HAP-1 (cell line): Measurements from ENCODE around the gene CTSC.

Experiments
- DNase-seq, 2 experiments: peaks; one replicate each; pipeline ENCODE4 v3.0.0-alpha.2; 2016 to 2020; ENCODE audit warnings: low spot score in 2 of 2
- H3K27me3 ChIP-seq: fragments of 250-450 bp; sonication (Bioruptor Pico); 2 replicates; pipeline ENCODE4 v1.5.1; 2020; ENCODE audit warnings: low read depth, mild to moderate bottlenecking, moderate library complexity
- H3K36me3 ChIP-seq: fragments of 250-450 bp; sonication (Bioruptor Pico); replicated peaks from 2 replicates; pipeline ENCODE4 v1.5.1; 2020; ENCODE audit warnings: mild to moderate bottlenecking
- H3K4me1 ChIP-seq: fragments of 250-450 bp; sonication (Bioruptor Pico); 2 replicates; pipeline ENCODE4 v1.5.1; 2020; ENCODE audit warnings: mild to moderate bottlenecking
- H3K4me3 ChIP-seq: fragments of 250-450 bp; sonication (Bioruptor Pico); 2 replicates; pipeline ENCODE4 v1.5.1; 2020; ENCODE audit warnings: mild to moderate bottlenecking, moderate library complexity
- H3K9me3 ChIP-seq: fragments of 250-450 bp; sonication (Bioruptor Pico); 2 replicates; pipeline ENCODE4 v1.5.1; 2020; ENCODE audit warnings: mild to moderate bottlenecking, moderate library complexity
- in situ Hi-C: fragments of 300-500 bp; cut with MboI; formaldehyde crosslinking; loops from 3 replicates; pipeline ENCODE4 v1.14.3; 2020; ENCODE audit warnings: low sequenced_read_pairs, inconsistent platforms, mixed read lengths

CTSC gene

DNA sequence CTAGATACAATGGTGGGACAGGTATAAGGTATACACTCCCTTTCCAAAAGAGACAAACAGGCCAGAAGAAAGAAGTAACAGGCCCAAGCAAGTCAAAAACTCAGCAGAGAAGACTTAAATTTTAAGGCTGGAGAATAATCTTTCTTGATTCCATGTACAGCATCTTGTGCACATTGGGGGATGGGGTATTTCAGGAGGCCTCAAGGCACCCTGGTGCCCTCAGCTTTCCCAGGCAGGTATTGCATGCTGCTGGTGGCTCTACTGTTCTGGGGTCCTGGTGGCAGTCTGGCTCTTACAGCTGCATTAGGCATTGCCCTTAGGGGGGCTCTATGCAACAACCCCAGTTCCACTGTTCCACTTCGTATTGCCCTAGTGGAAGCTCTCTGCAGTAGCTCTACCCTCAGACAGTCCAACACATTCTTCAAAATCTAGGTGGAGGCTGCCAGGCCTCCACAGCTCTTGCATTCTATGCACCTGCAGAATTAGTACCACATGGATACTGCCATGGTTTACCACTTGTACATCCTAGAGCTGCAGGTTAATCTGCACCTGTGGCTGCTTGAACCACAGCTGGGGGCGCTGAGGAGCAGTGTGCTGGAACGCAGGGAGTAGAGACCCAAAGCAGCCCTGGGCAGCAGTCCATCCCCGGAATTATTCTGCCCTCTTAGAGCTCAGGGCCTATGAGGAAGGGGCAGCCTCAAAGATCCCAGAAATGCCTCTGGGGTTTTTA lies 4.2 kb upstream of the CTSC start:
- Histone ChIP-seq H3K4me1 (peaks cover 4% of the 10 kb centered on the region), H3K36me3 (no peaks in the 10 kb centered on the region), H3K4me3 (no peak overlapping the region), H3K27me3 (no peaks in the 10 kb centered on the region), H3K9me3 (no peaks in the 10 kb centered on the region)
- DNase-seq = no peak
- in situ Hi-C loops = no loop called here

DNA sequence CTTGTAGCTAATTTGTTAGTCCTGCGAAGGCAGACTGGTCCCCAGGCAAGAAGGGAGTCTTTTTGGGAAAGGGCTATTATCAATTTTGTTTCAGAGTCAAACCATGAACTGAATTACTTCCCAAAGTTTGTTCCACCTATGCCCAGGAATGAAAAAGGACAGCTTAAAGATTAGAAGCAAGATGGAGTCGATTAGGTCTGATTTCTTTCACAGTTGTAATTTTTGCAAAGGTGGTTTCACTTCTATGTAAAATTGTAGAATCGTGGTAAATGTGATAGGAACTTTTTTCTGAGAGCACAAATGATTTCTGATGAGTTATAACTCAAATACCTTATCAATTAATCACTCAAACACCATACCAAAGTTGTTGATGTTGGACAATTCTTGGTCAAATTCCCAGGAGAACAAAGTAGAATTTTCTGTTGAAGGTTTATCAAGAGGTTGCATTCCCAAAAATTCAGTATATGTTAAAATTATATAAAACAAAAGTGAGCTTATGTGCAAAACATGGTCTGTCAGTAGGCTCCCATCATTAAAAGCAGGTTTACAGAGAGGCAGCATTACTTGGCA lies 2.9 kb upstream of the CTSC start:
- no peaks in the 10 kb centered on the region for H3K36me3 ChIP-seq
- in situ Hi-C loops = no loop called here
- H3K4me1 ChIP-seq = peaks cover 6% of the 10 kb centered on the region

DNA sequence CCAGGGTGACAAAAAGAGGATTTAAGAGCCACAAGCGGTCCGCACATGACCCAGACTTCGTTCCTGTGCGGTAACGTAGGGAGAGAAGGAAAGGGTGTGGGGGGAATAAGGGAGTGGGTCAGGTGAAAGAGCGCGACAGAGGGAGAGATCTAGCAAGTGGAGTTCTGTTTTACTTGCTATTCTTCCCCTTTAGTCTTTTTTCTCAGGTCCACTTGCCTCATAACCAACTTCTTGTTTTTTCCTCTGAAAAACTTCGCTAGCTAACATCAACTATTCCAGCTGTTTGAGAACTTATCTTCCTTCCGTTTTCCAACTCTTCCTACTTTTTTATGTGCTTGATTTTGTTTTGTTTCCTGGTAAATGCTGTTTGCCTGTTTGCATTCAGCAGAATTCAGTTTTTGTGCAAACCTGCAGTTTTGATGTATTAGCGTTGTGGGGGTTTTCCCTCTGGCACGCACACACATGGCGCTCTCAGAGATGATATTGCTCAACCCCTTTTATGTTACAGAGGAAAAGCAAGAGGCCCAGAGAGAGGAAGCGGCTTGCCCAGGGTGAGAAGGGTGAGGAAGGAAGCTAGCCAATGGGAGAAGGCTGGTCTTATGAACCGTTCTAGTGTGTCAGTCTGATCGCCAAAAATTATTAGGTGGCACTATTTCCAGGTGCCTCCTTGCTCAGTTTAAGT lies 592 bp upstream of the CTSC start:
- no peaks in the 10 kb centered on the region for H3K9me3 ChIP-seq
- DNase-seq = peak; percentile 28 to 39
- 0 out of 2 replicates have a peak, but pooled peaks cover 3% of the 10 kb centered on the region for H3K27me3 ChIP-seq
- peaks cover 11% of the 10 kb centered on the region; the same call in 1 of the 2 replicates for H3K36me3 ChIP-seq
- peak overlapping the region; percentile 60 for H3K4me3 ChIP-seq
- in situ Hi-C loops = no loop called here
- H3K4me1 ChIP-seq = peaks cover 6% of the 10 kb centered on the region

More for the DNA sequence above, 2.9 kb upstream of the CTSC start:
- DNase-seq = no peak
- H3K4me3 ChIP-seq = no peak overlapping the region
- H3K9me3 ChIP-seq = no peaks in the 10 kb centered on the region
- no peaks in the 10 kb centered on the region for H3K27me3 ChIP-seq

DNA sequence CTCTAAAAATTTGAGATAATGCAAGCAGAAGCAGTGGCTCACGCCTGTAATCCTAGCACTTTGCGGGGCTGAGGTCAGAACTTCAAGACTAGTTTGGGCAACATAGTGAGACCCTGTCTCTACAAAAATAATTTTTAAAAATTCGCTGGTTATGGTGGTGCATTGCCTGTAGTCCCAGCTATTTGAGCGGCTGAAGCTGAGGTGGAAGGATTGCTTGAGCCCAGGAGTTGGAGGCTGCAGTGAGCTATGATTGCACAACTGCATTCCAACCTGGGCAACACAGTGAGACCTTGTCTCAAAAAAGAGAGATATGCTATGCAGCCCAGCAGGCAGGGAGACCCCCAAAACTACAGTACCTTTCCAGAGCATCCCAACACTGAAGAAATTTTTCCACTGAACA lies 2.3 kb downstream of the CTSC start:
- H3K36me3 ChIP-seq = peaks cover 15% of the 10 kb centered on the region
- DNase-seq = no peak

DNA sequence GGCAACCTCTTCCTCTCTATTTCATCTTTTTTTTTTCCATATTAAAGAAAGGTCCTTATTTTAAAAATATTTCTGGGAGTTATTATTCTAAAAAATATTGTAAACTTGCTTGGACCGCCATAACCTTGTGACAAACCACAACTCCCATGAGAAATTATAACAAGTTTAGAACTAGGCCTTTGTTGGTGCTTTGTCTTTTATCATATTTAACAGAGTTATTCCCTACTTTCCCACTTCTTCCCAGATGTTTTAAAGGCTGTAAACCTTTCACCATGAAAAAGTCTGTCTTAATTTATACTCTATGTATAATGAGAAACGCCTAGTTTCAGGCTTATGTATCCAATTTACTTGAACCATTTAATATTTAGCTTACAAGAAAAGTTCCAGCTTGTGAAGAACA lies 3.7 kb downstream of the CTSC start:
- Histone ChIP-seq H3K4me3 (no peak overlapping the region), H3K9me3 (no peaks in the 10 kb centered on the region), H3K36me3 (peaks cover 15% of the 10 kb centered on the region), H3K4me1 (peaks cover 17% of the 10 kb centered on the region), H3K27me3 (0 out of 2 replicates have a peak, but pooled peaks cover 3% of the 10 kb centered on the region)
- in situ Hi-C loops = no loop called here
- DNase-seq = no peak

More for the DNA sequence above, 2.3 kb downstream of the CTSC start:
- H3K4me3 ChIP-seq = no peak overlapping the region
- H3K4me1 ChIP-seq = peaks cover 10% of the 10 kb centered on the region
- H3K27me3 ChIP-seq = 0 out of 2 replicates have a peak, but pooled peaks cover 3% of the 10 kb centered on the region
- no peaks in the 10 kb centered on the region for H3K9me3 ChIP-seq
- in situ Hi-C loops = no loop called here

DNA sequence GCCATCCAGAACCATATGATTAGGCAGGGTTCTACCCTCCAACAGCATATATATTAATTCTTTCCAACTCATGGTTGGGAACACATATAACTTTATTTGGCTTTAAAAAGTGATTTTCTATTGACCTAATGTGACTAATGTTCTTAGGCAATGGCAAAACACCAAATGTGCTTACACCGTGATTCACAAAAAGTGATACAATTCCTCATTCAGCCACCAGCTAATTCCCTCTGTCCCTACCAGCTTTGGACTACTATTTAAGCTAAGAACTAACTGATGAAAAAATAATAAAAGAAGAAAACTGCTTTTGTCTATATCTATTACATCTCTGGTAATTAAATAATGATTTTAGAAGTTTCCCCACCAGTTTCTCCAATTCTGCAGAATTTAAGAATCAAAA lies 4.7 kb downstream of the CTSC start:
- Histone ChIP-seq H3K4me3 (no peak overlapping the region), H3K9me3 (no peaks in the 10 kb centered on the region), H3K27me3 (0 out of 2 replicates have a peak, but pooled peaks cover 3% of the 10 kb centered on the region), H3K36me3 (peaks cover 15% of the 10 kb centered on the region), H3K4me1 (peaks cover 17% of the 10 kb centered on the region)
- in situ Hi-C loops = no loop called here
- no peak for DNase-seq

DNA sequence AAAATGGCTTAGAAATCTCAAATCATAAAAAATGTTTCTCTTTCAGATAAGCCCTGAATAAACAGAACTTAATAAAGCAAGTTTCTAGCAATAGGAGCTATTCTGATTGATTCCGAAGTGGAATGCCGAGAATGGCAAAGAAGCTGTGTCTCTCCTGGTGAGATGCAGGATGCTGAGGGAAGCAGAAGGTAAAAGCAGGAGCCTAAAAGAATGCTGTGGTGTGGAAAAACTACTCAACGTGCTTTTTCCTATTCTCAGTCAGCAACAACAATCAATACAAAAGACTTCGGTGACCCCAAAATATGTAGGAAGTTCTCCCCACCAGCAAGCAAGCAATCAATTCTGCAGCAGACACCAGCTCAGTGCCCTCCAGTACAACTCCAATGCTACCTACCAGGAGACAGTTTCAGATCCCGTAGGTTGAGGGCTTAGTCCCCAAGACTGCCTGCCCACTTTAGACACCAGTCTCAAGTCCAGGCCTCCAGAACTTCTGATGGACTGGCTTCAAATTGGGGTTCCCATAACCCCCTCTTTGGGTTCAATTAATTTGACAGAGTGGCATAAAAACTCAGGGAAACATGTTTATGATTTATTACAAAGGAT lies 6.6 kb downstream of the CTSC start:
- H3K4me1 ChIP-seq = peaks cover 17% of the 10 kb centered on the region
- peaks cover 15% of the 10 kb centered on the region for H3K36me3 ChIP-seq
- 0 out of 2 replicates have a peak, but pooled peaks cover 3% of the 10 kb centered on the region for H3K27me3 ChIP-seq
- no peaks in the 10 kb centered on the region for H3K9me3 ChIP-seq
- no peak overlapping the region for H3K4me3 ChIP-seq
- in situ Hi-C loops = no loop called here
- no peak for DNase-seq

DNA sequence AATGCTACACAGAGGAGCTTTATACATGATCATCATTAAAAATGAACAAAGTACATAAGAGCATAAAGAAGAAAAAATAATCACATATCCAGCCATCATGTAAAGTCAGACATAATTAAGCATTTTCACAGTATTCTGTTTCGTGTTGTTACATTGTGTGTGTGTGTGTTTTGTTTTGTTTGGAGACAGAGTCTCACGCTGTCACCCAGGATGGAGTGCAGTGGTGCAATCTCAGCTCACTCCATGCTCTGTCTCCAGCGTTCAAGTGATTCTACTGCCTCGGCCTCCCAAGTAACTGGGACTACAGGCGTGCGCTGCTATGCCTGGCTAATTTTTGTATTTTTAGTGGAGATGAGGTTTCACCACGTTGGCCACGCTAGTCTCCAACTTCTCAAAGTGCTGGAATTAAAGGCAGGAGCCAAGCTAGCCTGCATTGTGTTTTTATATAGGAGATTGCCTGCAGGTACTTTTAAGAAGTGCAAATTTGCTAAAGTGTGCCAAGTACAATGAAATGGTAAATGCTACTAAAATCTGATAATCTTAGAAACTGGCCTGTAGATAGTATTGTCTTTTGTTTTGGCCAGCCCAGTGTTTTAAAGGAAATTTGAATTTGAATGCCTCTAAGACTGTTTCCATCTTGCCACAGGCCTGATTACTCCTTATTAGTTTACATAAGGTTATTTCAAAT lies 7.8 kb downstream of the CTSC start:
- Histone ChIP-seq H3K4me3 (no peak overlapping the region), H3K36me3 (peaks cover 14% of the 10 kb centered on the region), H3K4me1 (peaks cover 17% of the 10 kb centered on the region), H3K27me3 (0 out of 2 replicates have a peak, but pooled peaks cover 3% of the 10 kb centered on the region), H3K9me3 (no peaks in the 10 kb centered on the region)
- in situ Hi-C loops = no loop called here
- peak; percentile 63 to 92 for DNase-seq

DNA sequence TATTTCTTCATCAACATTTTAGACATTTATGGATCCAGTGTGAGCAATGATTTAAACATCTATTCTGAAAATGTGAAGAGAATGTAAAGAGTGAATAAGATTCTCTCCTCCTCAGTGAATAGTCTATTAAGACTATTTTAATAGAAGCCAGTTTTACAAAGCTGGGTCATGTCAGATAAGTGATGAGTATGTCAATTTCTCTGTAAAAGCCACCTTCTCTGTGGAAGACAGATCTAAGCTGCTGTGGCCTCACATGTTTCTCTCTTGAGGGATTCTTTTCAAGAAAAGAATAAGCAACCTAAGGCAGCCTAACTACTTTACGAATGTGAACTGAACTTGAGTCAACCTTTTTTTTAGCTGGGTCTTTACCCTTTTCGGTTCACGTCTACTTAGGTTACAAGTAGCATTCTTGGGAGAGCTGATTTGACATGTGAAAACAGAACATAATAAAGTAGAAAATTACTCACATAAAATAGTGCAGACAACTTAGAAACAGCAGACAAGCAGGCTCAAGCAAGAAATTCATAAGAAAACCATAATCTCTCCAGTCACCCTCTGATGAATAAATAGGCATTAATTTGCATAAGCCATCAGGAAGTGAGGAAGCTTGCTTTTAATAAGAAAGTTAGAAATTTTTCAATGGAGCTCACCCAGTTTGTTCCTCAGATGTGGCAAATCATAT lies 9.9 kb downstream of the CTSC start:
- no peaks in the 10 kb centered on the region for H3K27me3 ChIP-seq
- H3K4me3 ChIP-seq = no peak overlapping the region
- in situ Hi-C loops = no loop called here
- peaks cover 17% of the 10 kb centered on the region for H3K4me1 ChIP-seq
- peaks cover 3% of the 10 kb centered on the region; the same call in 1 of the 2 replicates for H3K36me3 ChIP-seq
- H3K9me3 ChIP-seq = no peaks in the 10 kb centered on the region
- DNase-seq = no peak

DNA sequence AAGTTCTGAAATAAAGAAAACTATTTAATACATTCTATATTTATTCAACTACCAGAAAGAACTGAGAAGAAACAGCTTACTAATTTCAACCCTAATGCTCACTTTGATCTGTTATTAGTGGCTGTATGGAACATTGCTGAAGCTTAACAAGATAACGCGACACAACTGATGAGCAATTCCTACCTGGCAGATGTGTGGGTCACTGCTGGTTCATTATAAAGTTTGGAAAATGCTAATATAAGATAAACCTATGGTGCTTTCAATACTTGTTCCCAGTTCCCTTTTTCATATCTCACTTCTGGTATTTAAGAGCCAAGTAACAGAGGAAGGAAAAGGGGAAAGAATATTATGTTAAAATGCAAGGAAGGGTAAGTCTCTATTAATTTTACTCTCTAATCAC lies 10.5 kb downstream of the CTSC start:
- in situ Hi-C loops = no loop called here
- Histone ChIP-seq H3K4me3 (no peak overlapping the region), H3K36me3 (peaks cover 3% of the 10 kb centered on the region; the same call in 1 of the 2 replicates), H3K4me1 (peaks cover 17% of the 10 kb centered on the region), H3K27me3 (no peaks in the 10 kb centered on the region), H3K9me3 (no peaks in the 10 kb centered on the region)
- no peak for DNase-seq

DNA sequence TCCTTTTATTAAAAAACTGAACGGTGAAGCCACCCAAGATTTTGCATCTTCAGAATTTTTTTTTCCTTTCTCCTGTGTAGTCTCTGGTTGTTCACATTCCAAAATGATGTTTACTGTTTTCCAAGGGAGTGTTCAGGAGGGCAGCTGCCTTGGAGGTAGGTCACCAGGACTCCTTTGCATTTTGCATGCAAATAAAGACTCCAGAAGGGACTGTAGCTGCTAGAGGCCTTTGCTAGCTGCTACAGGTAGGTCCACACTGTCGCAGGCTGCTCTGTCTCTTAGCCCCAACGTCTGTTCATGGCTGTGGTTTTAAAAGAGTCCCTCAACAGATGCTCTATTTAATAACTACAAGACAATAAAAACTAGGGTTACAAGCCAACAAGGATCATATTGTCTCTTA lies 11.4 kb downstream of the CTSC start:
- H3K4me1 ChIP-seq = peaks cover 17% of the 10 kb centered on the region
- H3K36me3 ChIP-seq = peaks cover 4% of the 10 kb centered on the region
- H3K27me3 ChIP-seq = no peaks in the 10 kb centered on the region
- no peaks in the 10 kb centered on the region for H3K9me3 ChIP-seq
- no peak overlapping the region for H3K4me3 ChIP-seq
- in situ Hi-C loops = no loop called here
- DNase-seq = no peak

DNA sequence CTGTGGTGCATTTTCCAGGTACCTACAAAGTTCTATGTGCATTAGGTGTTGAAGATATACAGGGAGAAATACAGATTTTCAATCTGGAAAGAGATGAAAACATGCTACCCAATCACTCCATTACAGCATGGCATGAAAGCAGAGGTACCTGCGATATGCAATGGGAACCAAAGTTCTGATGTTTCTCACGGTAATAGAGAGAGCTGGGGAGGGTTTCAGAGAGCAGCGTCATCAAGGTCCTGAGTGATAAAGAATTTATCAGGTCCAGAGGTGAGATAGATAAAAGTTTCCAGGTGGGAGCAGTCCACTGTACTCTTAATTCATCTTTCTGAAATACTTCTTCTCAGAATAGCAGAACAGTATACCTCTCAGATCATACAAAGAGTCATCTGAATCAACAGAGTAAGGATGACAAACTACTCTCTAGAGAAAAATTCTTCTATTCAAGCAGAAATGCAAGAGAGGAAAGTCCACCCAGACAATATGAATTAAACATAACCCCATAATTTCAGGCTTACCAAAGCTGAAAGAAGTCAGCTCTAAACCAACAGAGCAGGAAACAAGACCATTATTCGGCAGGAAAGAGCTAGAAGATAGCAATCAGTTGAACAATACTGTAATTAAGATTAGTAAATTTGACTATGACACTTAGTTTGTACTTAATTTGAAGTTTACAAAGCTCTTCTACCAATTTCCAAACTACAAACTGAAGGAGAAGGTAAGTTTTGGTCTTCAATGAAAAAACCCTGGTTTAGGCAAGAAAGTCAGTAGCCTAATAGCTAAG lies 12.8 kb downstream of the CTSC start:
- in situ Hi-C loops = no loop called here
- H3K36me3 ChIP-seq = peaks cover 4% of the 10 kb centered on the region
- H3K27me3 ChIP-seq = no peaks in the 10 kb centered on the region
- H3K9me3 ChIP-seq = no peaks in the 10 kb centered on the region
- peaks cover 10% of the 10 kb centered on the region for H3K4me1 ChIP-seq
- DNase-seq = no peak
- H3K4me3 ChIP-seq = no peak overlapping the region
